NCI-H2081 treated with DMSO at 0.1 percent for 48 hours (cell line): ENCODE results near the gene RAB4B.
"Not testable (repeated sequence)": the region's sequence is repeated elsewhere in the genome, so short reads cannot be mapped to it uniquely, and the experiment has no call there.

Source experiments
- DNase-seq: peaks from one replicate; lab custom pipeline; 2025; lab: John Stamatoyannopoulos, UW

RAB4B gene

DNA sequence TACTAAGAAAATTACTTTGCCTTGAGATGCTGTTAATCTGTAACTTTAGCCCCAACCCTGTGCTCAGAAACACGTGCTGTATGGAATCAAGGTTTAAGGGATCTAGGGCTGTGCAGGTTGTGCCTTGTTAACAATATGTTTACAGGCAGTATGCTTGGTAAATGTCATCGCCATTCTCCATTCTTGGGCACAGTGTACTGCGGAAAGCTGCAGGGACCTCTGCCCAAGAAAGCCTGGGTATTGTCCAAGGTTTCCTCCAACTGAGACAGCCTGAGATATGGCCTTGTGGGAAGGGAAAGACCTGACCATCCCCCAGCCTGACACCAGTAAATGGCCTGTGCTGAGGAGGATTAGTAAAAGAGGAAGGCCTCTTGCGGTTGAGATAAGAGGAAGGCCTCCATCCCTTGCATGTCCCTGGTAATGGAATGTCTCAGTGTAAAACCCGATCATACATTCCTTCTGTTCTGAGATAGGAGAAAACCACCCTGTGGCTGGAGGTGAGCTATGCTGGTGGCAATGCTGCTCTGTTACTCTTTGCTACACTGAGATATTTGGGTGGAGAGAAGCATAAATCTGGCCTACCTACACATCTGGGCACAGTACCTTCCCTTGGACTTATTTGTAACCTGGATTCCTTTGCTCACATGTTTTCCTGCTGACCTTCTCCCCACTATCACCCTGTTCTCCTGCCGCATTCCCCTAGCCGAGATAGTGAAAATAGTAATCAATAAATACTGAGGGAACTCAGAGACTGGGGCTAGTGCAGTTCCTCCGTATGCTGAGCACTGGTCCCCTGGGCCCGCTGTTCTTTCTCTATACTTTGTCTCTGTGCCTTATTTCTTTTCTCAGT lies 44.9 kb downstream of the RAB4B start:
- not testable (repeated sequence) for DNase-seq

DNA sequence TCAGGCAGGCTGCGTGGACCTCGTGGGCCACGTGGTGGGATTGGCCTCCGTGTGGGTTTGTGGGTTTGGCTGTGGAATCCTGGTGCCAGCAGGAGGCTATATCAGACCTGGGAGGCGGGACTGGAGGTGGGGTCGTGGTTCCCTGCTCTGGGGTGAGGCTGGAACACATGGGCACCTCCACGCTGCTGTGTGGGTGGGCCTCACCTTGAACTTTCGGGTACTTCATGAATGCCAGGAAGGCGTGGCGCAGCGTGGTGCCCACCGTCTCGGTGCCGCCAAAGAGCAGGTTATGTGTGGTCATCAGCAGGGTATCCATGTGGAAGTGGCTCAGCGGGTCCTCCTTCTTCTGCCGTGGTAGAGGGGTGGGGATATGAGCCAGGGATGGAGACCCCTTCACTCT lies 46.9 kb downstream of the RAB4B start:
- DNase-seq: not testable (repeated sequence)

DNA sequence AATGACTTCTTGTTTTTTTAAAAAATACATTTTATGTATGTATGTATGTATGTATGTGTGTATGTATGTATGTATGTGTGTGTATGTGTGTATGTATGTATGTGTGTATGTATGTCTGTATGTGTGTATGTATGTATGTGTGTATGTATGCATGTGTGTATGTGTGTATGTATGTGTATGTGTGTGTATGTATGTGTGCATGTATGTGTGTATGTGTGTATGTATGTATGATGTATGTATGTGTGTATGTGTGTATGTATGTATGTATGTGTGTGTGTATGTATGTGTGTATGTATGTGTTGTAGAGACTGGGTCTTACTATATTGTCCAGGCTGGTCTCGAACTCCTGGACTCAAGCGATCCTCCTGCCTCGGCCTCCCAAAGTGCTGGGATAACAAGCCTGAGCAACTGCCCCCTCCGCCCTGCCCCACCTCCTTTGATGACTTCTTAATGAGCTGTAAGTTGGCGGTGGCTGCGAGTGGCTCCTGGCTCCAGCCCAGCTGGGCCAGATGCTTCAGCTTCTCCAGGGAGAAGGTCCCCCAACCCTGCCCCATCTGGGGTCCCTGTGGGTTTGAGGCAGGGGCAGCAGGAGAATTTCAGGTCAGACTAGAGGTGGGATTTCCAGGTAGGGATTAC lies 47.5 kb downstream of the RAB4B start:
- DNase-seq: not testable (repeated sequence)

- DNase-seq: not testable (repeated sequence)
Measured at GRCh38 chr19:40826312-40826698, 48.3 kb downstream of the RAB4B start.

- not testable (repeated sequence) for DNase-seq
Measured at GRCh38 chr19:40826699-40827385, 48.8 kb downstream of the RAB4B start.

- no peak for DNase-seq
Measured at GRCh38 chr19:40827386-40828247, 49.6 kb downstream of the RAB4B start.

DNA sequence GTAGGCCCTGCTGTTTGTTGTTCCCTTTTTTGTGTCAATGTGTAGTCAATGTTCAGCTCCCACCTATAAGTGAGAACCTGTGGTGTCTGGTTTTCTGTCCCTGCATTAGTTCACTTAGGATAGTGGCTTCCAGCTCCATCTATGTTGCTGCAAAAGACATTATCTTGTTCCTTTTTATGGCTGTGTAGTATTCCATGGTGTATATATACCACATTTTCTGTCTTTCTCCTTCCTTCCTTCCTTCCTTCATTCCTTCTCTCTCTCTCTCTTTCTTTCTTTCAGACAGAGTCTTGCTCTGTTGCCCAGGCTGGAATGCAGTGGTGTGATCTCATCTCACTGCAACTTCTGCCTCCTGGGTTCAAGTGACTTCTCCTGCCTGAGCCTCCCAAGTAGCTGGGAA lies 51.2 kb downstream of the RAB4B start:
- no peak for DNase-seq

DNA sequence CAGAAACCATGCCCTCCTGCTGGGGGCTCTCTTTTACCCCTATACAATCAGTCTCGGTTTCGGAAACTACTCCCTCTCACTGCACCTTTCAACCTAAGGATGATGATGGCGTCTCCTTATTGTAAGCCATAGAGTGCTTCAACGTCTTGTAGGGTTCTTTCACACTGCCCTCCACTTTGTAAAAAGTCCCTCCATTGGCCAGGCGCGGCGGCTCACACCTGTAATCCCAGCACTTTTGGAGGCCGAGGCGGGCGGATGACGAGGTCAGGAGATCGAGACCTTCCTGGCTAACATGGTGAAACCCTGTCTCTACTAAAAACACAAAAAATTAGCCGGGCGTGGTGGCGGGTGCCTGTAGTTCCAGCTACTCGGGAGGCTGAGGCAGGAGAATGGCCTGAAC lies 52.7 kb downstream of the RAB4B start:
- not testable (repeated sequence) for DNase-seq

DNA sequence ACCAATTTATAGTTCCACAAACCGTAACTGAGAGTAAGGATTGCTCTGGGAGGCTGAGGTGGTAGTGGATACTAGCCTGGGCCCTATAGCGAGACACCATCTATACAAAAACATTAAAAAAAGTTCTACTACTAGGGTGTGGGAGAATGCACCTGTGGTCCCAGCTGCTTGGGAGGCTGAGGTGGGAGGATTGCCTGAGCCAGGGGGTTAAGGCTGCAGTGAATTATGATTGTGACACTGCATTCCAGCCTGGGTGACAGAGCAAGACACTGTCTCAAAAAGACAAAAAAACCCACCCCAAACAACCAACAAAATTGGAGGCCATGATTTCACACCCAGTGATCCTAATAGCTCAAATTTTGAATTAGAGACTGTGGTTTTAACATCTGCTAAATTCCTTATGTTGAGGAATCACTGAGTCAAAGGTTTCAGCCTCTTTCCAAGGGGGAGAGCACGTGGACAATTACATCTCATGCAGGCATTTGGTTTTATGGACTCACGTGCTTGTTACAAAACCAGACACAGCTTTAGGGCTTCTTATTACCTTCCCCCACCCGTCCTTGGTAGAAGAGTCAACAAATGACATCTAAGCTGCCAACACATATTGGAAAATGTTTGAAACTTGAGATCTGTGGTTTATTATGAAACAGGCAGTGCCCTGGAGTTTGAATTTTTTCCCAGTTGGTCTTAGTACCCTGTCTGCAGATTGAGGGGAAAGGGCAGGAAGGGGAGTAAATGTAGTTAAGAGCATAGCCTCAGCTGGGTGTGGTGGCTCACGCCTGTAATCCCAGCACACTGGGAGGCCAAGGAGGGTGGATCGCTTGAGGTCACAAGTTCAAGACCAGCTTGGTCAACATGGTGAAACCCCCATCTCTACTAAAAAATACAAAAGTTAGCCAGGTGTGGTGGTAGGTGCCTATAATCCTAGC lies 53.7 kb downstream of the RAB4B start:
- DNase-seq: no peak

DNA sequence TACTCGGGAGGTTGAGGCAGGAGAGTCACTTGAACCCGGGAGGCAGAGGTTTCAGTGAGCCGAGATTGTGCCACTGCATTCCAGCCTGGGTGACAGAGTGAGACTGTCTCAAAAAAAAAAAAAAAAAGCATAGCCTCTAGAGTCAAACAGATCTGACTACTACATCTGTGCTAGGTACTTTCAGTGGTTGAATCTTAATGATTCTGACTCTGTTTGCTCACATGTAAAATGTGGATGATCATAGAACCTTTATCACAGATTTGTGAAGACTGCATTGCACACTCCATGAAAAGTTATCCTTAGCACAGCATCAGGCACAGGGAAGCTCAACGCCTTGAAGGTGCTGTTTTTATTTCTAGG lies 54.4 kb downstream of the RAB4B start:
- DNase-seq: not testable (repeated sequence)

DNA sequence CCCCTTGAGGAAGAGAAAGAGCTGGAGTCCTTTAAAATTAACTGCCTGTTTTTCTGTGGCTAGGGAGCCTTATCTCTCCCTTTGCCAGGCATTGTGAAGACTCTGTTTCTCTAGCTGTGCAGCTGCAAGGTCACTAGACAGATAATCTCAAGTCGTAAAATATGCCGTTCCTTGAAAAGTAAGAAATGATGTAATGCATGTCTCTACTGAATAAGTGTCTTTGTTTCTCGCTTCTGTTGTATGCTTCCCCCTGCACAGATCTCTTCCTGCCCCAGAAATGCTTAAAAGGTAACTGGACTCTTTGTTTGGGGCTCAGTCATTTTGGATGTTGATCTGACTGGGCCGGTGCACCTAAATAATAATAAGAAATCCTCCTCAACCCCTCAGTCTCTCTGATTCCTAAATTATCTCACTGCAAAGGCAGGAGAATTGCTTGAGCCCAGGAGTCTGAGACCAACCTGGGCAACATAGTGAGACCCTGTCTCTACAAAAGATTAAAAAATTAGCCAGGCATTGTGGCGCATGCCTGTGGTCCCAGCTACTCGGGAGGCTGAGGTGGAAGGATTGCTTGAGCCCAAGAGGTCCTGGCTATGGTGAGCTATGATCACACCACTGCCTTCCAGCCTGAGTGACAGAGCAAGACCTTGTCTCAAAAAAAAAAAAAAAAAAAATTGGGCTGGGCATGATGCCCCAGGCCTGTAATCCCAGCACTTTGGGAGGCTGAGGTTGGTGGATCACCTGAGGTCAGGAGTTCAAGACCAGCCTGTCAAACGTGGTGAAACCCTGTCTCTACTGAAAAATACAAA lies 55.9 kb downstream of the RAB4B start:
- not testable (repeated sequence) for DNase-seq

GRCh38 chr19:40836754-40837429 lies 58.8 kb downstream of the RAB4B start:
- DNase-seq: no peak

DNA sequence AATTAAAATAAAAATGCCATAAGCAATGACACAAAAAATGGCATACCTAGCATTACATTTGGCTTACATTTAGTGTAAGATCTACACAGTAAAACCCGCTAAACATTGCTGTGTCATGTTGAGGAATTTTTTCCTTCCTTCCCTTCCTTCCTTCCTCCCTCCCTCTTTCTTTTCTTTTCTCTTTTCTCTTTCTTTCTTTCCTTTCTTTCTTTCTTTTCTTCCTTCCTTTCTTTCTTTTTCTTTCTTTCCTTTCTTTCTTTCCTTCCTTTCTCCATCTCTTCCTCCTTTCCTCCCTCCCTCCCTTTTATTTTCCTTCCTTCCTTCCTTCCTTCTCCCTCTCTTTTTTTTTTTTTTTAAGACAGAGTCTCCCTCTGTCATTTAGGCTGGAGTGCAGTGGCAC lies 60.4 kb downstream of the RAB4B start:
- DNase-seq: not testable (repeated sequence)

DNA sequence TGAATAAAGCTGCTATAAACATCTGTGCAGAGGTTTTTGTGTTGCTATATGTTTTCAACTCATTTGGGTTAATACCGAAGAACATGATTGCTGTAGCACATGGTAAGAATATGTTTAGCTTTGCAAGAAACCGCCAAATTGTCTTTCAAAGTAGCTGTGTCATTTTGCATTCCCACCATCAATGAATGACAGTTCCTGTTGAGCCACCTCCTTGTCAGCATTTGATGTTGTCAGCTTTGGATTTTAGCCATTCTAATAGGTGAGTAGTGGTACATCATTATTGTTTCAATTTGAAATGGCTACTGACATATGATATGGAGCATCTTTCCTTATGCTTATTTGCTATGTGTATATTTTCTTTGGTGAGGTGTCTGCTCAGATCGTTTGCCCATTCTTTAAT lies 64.0 kb downstream of the RAB4B start:
- DNase-seq: not testable (repeated sequence)

GRCh38 chr19:40842997-40843652 lies 65.1 kb downstream of the RAB4B start:
- not testable (repeated sequence) for DNase-seq

DNA sequence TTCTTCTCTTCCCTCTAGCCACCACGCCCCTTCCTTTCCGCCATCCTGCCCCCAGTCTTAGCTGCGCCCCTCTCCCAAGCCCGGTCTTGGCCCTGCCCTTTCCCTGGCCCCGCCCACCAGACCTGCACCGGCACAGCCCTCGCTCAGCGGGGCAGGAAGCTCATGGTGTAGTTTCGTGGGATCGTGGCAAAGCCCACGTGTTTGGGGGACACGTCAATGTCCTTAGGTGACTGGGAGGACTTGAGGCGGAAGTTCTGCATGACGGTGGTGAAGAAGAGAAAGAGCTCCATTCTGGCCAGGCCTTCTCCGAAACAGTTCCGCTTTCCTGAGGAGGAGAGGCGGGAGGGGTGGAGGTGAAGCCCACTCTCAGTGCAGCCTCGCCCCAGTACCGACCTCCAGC lies 65.6 kb downstream of the RAB4B start:
- not testable (repeated sequence) for DNase-seq
